GM10266 (cell line): ENCODE data around the gene NRXN3.

Experiments
- DNase-seq: peaks from one replicate; pipeline ENCODE4 v3.0.0; 2012; ENCODE audit errors: extremely low spot score
- TF ChIP-seq, protein P1 (sequence below): IDR thresholded peaks from 2 replicates; pipeline ENCODE4 v1.5.1; 2012; ENCODE audit warnings: mild to moderate bottlenecking, low read depth; ENCODE audit not compliant: control insufficient read depth, insufficient read depth; ENCODE audit errors: missing control alignments

The NRXN3 gene

GRCh38 chr14:79021766-79022165 lies 851.6 kb downstream of the NRXN3 start:
- TF ChIP-seq, protein P1, sequence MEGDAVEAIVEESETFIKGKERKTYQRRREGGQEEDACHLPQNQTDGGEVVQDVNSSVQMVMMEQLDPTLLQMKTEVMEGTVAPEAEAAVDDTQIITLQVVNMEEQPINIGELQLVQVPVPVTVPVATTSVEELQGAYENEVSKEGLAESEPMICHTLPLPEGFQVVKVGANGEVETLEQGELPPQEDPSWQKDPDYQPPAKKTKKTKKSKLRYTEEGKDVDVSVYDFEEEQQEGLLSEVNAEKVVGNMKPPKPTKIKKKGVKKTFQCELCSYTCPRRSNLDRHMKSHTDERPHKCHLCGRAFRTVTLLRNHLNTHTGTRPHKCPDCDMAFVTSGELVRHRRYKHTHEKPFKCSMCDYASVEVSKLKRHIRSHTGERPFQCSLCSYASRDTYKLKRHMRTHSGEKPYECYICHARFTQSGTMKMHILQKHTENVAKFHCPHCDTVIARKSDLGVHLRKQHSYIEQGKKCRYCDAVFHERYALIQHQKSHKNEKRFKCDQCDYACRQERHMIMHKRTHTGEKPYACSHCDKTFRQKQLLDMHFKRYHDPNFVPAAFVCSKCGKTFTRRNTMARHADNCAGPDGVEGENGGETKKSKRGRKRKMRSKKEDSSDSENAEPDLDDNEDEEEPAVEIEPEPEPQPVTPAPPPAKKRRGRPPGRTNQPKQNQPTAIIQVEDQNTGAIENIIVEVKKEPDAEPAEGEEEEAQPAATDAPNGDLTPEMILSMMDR: no peak
- no peak for DNase-seq

GRCh38 chr14:79027138-79027537 lies 857.0 kb downstream of the NRXN3 start:
- no peak for DNase-seq
- TF ChIP-seq, protein P1: no peak

- DNase-seq: no peak
- TF ChIP-seq, protein P1: no peak
Observed at GRCh38 chr14:79028281-79028680, 858.1 kb downstream of the NRXN3 start.

- DNase-seq: no peak
- TF ChIP-seq, protein P1: no peak
Observed at GRCh38 chr14:79036441-79036840, 866.3 kb downstream of the NRXN3 start.

DNA sequence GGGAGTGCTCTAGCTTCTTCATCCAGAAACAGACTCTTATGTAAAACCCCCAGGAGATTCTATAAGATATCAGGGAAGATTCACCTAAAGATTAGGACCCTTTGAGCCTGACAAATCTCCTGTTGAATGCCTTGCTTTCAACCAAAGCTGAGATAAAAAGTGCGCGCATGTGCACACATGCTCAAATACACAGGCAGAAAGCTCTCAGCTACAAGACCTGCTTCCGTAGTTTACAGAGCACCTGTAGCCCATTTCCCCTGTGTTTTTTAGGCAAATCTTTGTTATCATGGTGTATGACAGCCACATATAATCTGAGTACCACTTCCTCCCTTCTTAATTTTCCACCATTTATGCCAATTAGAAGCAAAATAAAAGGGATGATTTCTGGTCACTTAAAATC lies 866.9 kb downstream of the NRXN3 start:
- DNase-seq: no peak
- TF ChIP-seq, protein P1: no peak

GRCh38 chr14:79037593-79037992 lies 867.4 kb downstream of the NRXN3 start:
- DNase-seq: no peak
- TF ChIP-seq, protein P1: no peak

DNA sequence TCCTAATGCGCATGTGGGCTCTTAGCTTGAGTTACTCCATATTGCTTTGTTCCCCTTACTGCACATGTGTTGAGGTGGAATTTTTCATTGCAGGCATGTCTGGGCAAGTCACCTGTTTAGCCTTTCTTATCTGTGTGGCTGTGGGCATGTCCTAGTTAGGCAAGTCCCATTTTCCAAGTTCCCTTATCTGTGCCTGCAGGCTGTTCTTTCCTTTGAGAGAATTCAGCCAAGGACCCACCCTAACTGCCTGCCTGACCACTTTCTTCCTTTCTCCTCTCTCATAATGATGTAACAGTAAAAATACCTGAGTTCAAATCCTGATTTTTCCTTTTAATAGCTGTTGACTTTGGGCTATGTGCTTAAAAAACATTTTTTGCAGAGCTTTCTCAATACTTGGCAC lies 870.6 kb downstream of the NRXN3 start:
- DNase-seq: no peak
- TF ChIP-seq, protein P1: no peak
